Smooth muscle cell (in vitro differentiated cells): ENCODE data around the gene PRKAG3. TPM values are rescaled to one million over a fixed set of nuclear protein-coding genes. Genes with fewer than 3 reads are reported as not detected.

Experiments used
- DNase-seq: peaks from one replicate; lab custom pipeline; 2025; ENCODE audit not compliant: unreplicated experiment; lab: John Stamatoyannopoulos, UW
- H2AFZ ChIP-seq: fragments of 200-600 bp; sonication (generic); 2 replicates; pipeline ENCODE4 v1.6.0; 2016; ENCODE audit warnings: antibody characterized with exemption, low read depth, mild to moderate bottlenecking
- H3F3A ChIP-seq: fragments of 200-600 bp; sonication (generic); 2 replicates; pipeline ENCODE4 v1.6.0; 2017; ENCODE audit warnings: antibody characterized with exemption, low read depth
- H3K27ac ChIP-seq: fragments of 200-600 bp; sonication (generic); 2 replicates; pipeline ENCODE4 v1.5.1; 2016; ENCODE audit warnings: low read depth, mild to moderate bottlenecking
- H3K27me3 ChIP-seq: fragments of 200-600 bp; sonication (generic); 2 replicates; pipeline ENCODE4 v1.6.1; 2016; ENCODE audit warnings: low read depth, mild to moderate bottlenecking
- H3K36me3 ChIP-seq: fragments of 200-600 bp; sonication (generic); 2 replicates; pipeline ENCODE4 v1.5.1; 2016; ENCODE audit warnings: low read depth
- H3K4me1 ChIP-seq: fragments of 200-600 bp; sonication (generic); 2 replicates; pipeline ENCODE4 v1.5.1; 2016; ENCODE audit warnings: low read depth
- H3K4me2 ChIP-seq: fragments of 200-600 bp; sonication (generic); 2 replicates; pipeline ENCODE4 v1.6.0; 2016; ENCODE audit warnings: mild to moderate bottlenecking
- H3K4me3 ChIP-seq: fragments of 200-600 bp; sonication (generic); 2 replicates; pipeline ENCODE4 v1.5.1; 2016; ENCODE audit warnings: mild to moderate bottlenecking
- H3K79me2 ChIP-seq: fragments of 200-600 bp; sonication (generic); 2 replicates; pipeline ENCODE4 v1.6.0; 2016; ENCODE audit warnings: low read depth, mild to moderate bottlenecking
- H3K9ac ChIP-seq: fragments of 200-600 bp; sonication (generic); 2 replicates; pipeline ENCODE4 v1.6.0; 2016; ENCODE audit warnings: low read depth
- H3K9me3 ChIP-seq: fragments of 200-600 bp; sonication (generic); replicated peaks from 2 replicates; pipeline ENCODE4 v1.5.1; 2016; ENCODE audit warnings: low read depth
- H4K20me1 ChIP-seq: fragments of 200-600 bp; sonication (generic); 2 replicates; pipeline ENCODE4 v1.6.0; 2016; ENCODE audit warnings: low read depth
- CTCF ChIP-seq: fragments of 200-600 bp; sonication (generic); IDR thresholded peaks from 2 replicates; pipeline ENCODE4 v1.5.1; 2017; ENCODE audit warnings: borderline replicate concordance, mild to moderate bottlenecking, antibody characterized with exemption; ENCODE audit not compliant: insufficient read depth, poor library complexity, severe bottlenecking
- WGBS: methylation state at CpG from one replicate; pipeline ENCODE4 v1.1.7; 2016; ENCODE audit warnings: low lambda C conversion rate; 5-methylcytosine and 5-hydroxymethylcytosine counted together
- polyA plus RNA-seq: library from polyadenylated mRNA; unstranded; fragments of >200 nt; fragmentation: Nextera tagmentation; extraction: Ambion mirVana; gene quantifications from 2 replicates; pipeline ENCODE4 v1.2.1, GENCODE V29; 2016
- total RNA-seq: library from RNA; depleted of rRNA; stranded (reverse); fragments of >200 nt; gene quantifications from 2 replicates; pipeline ENCODE4 v1.2.3, GENCODE V29; 2014

The PRKAG3 gene
- total and polyA plus RNA-seq, 2 experiments from 2014 or later, result not detected

GRCh38 chr2:218832520-218832919 lies 917 bp upstream of the PRKAG3 start:
- no peaks in the 10 kb centered on the region for H3K79me2 ChIP-seq
- no peaks in the 10 kb centered on the region for H3K4me1 ChIP-seq
- no peak overlapping the region for H3K4me3 ChIP-seq
- H3K27ac ChIP-seq, result no peak overlapping the region
- H4K20me1 ChIP-seq, result no peaks in the 10 kb centered on the region
- TF ChIP-seq CTCF, result no peak
- no peak overlapping the region for H2AFZ ChIP-seq
- peaks cover under 1% of the 10 kb centered on the region for H3K9me3 ChIP-seq
- DNase-seq, result no peak
- WGBS, result 58% methylated on average over 3 of the region's 3 CpGs
- H3K36me3 ChIP-seq, result no peaks in the 10 kb centered on the region
- H3K27me3 ChIP-seq, result no peaks in the 10 kb centered on the region
- no peak overlapping the region for H3K4me2 ChIP-seq
- H3K9ac ChIP-seq, result no peak overlapping the region
- no peaks in the 10 kb centered on the region for H3F3A ChIP-seq

- Histone ChIP-seq H3K4me1 (no peaks in the 10 kb centered on the region), H3K9me3 (no peaks in the 10 kb centered on the region), H3K27me3 (no peaks in the 10 kb centered on the region), H3F3A (no peaks in the 10 kb centered on the region), H2AFZ (no peak overlapping the region), H3K4me2 (no peak overlapping the region), H3K9ac (no peak overlapping the region), H3K27ac (no peak overlapping the region), H4K20me1 (no peaks in the 10 kb centered on the region), H3K36me3 (no peaks in the 10 kb centered on the region), H3K4me3 (no peak overlapping the region), H3K79me2 (no peaks in the 10 kb centered on the region)
- DNase-seq, result no peak
- WGBS, result 93% methylated on average over 3 of the region's 3 CpGs
- TF ChIP-seq CTCF, result no peak
These were observed 478 bp upstream of the PRKAG3 start for GRCh38 chr2:218832081-218832480.

- no peak overlapping the region for H3K9ac ChIP-seq
- H3K27ac ChIP-seq, result no peak overlapping the region
- 91% methylated on average over 3 of the region's 3 CpGs for WGBS
- no peak for TF ChIP-seq CTCF
- no peak overlapping the region for H3K4me3 ChIP-seq
- no peaks in the 10 kb centered on the region for H3K9me3 ChIP-seq
- H2AFZ ChIP-seq, result no peak overlapping the region
- H3K4me2 ChIP-seq, result no peak overlapping the region
- no peaks in the 10 kb centered on the region for H4K20me1 ChIP-seq
- no peaks in the 10 kb centered on the region for H3K4me1 ChIP-seq
- H3F3A ChIP-seq, result no peaks in the 10 kb centered on the region
- no peak for DNase-seq
- H3K79me2 ChIP-seq, result no peaks in the 10 kb centered on the region
- H3K27me3 ChIP-seq, result no peaks in the 10 kb centered on the region
- no peaks in the 10 kb centered on the region for H3K36me3 ChIP-seq
These were observed 887 bp downstream of the PRKAG3 start for GRCh38 chr2:218830526-218831306.
